Measurements from ENCODE around the gene ZNF674.
"Not testable (repeated sequence)": the region's sequence is repeated elsewhere in the genome, so short reads cannot be mapped to it uniquely, and the experiment has no call there.

ZNF674 gene

DNA sequence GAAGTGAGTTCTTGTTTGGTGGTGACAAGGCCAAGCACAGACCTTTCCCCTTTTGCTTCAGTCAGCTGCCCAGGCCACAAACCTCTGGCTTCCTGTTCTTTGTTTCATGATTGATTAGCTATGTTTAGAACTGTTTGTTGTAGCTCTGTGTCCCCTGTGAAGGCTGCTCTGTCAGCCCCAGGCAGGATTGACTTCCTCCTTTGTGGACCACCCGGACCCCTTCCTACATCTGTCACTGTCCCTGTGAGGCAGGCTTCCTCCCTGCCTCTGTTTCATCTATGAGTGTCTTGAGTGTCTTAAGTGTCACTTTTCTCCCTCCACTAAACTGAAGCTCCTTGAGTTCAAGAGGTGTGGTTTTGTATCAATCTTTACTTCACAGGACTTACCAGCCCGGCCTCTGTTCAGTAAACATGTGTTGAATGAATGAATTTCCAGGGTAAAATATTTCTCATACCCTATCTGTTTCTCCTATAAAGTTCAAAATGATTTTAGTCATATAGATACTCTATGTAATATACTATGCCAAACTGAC lies 83.5 kb downstream of the ZNF674 start:
- DNase-seq, result no peak

DNA sequence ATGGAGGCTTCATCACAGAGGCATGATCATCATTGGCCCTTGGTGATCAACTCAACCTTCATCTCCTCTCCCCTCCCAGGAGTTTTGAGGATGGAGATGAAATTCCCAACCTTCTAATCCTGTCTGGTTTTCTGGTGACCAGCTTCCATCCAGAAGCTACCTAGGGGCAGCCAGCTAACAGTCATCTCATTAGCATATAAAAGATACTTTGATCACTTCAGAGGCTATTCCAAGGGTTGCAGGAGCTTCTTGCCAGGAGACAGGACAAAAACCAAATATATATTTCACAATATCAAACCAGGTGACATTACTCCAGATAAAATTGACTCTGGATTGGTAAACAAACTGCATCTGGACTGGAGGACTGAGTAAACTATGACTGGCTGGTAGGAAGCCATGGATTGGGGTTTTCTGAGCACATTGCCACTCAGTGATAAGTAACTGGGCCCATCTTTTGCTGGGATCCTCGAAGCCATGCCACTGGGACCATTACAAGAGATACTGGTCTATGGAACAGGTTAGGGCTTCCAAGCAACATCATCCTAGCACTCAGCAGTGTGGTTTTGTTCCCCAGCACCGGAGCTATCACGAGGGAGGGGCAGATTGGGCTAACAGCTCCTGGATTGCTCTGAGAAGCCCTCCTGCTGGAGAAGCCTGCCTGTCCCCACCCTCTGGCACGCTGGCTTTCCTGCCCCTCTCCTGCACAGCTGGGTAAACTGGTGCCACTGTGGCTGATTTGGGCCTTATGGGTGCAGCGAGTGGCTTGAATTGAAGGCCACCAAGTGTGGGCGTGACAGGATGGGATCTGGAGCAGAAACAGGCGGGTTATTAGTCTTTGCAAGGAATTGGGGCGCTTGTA lies 84.2 kb downstream of the ZNF674 start:
- DNase-seq, result not testable (repeated sequence)

DNA sequence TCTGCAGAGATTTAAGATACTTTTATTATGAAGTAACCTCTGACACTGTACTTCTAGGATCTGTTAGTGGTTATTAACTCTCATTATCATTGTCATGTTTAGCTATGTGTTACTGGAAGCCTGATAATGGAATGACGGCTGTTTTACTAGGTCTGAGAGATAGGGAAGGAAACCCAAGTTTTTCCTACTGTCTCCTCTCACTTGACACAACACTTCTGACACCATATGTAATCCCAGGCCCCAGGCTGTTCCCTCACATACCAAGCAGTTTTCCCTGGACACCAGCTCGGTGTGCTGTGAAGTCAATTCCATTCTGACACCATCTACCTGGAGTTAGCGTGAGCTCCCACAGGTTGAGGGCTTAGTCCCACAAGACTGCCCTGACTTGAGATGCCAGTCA lies 85.6 kb downstream of the ZNF674 start:
- DNase-seq, result no peak

DNA sequence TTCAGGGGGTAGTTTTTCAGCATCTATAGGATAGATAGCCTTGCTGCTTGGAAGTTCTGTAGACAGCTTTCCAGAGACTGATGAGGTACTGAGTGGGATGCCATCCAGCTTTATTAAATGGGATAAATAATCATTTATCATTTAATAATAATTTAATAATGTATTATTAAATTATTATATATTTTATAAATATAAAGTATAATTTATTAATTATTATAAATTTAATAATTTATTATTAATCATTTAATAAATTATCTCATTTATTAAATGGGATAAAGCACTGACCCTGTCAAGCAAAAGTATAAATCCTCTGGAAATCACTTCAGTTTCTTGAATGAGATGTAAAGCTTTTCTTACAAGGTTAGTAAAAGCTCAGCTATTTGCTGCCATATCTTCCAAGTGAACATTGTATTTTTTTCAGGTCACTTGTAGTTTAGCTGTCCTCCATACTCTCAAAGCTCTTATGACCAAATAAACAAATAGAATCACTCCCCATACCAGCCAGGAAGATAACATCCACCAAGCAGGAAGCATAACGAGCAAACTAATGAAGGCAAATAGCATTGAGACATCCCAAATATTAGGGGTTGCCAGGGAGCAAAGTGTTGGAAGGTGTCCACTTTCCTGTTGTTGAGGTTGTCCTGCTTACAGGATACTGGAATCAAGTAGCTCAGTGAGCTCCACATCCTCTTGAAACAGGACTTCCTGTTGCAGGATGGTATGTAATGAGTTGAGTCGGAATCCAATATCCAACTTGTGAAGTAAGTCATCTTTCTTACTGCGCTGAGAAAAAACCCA lies 88.9 kb downstream of the ZNF674 start:
- DNase-seq, result no peak
